Retinal pigment epithelial cell (primary cell): ENCODE data around the gene UBE2L6.

ENCODE experiments used
- DNase-seq: peaks from one replicate; pipeline ENCODE4 v3.0.0-alpha.2; 2010; ENCODE audit warnings: low read depth
- H3K4me3 ChIP-seq: 2 replicates; pipeline ENCODE4 v1.5.1; 2011; ENCODE audit warnings: mild to moderate bottlenecking, low read length, control low read depth, moderate library complexity
- CTCF ChIP-seq: conservative IDR thresholded peaks from 2 replicates; pipeline ENCODE4 v1.5.1; 2011; ENCODE audit warnings: low read depth, low read length, control low read depth, inconsistent platforms

Gene UBE2L6

GRCh38 chr11:57567515-57568329 is at the start of gene UBE2L6:
Gene UBE2L6, minus strand, starts transcription at chr11:57567672. Its CDS starts 61 bp downstream, at chr11:57567611.
- DNase-seq = no peak
- peak within 1 kb of the TSS; percentile 70 for H3K4me3 ChIP-seq
- TF ChIP-seq CTCF = peak; percentile 16

GRCh38 chr11:57616595-57616994 is 49.1 kb upstream of the UBE2L6 start:
- no peak overlapping the region for H3K4me3 ChIP-seq
- TF ChIP-seq CTCF = no peak
- no peak for DNase-seq

GRCh38 chr11:57615308-57615707 is 47.8 kb upstream of the UBE2L6 start:
- TF ChIP-seq CTCF = no peak
- H3K4me3 ChIP-seq = no peak overlapping the region
- DNase-seq = no peak

GRCh38 chr11:57614234-57614772 is 46.8 kb upstream of the UBE2L6 start:
- no peak for TF ChIP-seq CTCF

GRCh38 chr11:57610170-57610569 is 42.7 kb upstream of the UBE2L6 start:
- H3K4me3 ChIP-seq = no peak overlapping the region
- no peak for TF ChIP-seq CTCF
- DNase-seq = no peak

More at GRCh38 chr11:57614234-57614772, 46.8 kb upstream of the UBE2L6 start:
- no peak for DNase-seq
- H3K4me3 ChIP-seq = no peak overlapping the region

GRCh38 chr11:57605028-57605420 is 37.6 kb upstream of the UBE2L6 start:
- H3K4me3 ChIP-seq = no peak overlapping the region
- no peak for DNase-seq

More at GRCh38 chr11:57605028-57605420, 37.6 kb upstream of the UBE2L6 start:
- no peak for TF ChIP-seq CTCF
